B cell (primary cell): ENCODE data around the gene HDAC5. TPM values are rescaled to one million over a fixed set of nuclear protein-coding genes. Genes with fewer than 3 reads are reported as not detected.

Experiments
- ATAC-seq: fragments of 200-7000 bp; cut with Tn5 transposase; one replicate; pipeline ENCODE4 v1.10.0; 2021; ENCODE audit warnings: low read depth, mild to moderate bottlenecking, moderate number of reproducible peaks, moderate library complexity
- CTCF ChIA-PET: fragments of 350-600 bp; sonication (Branson Sonifier 250); formaldehyde crosslinking; loops from one replicate; lab custom pipeline; 2021; ENCODE audit warnings: antibody characterized with exemption, inconsistent platforms; lab: Charles Lee
- POLR2A ChIA-PET: fragments of 350-600 bp; sonication (Branson Sonifier 250); formaldehyde crosslinking; loops from one replicate; lab custom pipeline; 2021; ENCODE audit warnings: antibody characterized with exemption; lab: Charles Lee
- DNase-seq: peaks from one replicate; pipeline ENCODE4 v3.0.0; 2013
- H2AFZ ChIP-seq: 2 replicates; pipeline ENCODE4 v1.6.1; 2012; ENCODE audit warnings: mild to moderate bottlenecking, low read depth, low read length; ENCODE audit not compliant: insufficient read depth, poor library complexity, severe bottlenecking
- H3K27ac ChIP-seq, 2 donors: 1 replicate in 1 of 2; 2 replicates in 1 of 2; pipeline ENCODE4 v1.5.1; 2012 to 2013; ENCODE audit warnings: low read length in 2 of 2, mild to moderate bottlenecking in 2 of 2, moderate library complexity in 1 of 2
- H3K27me3 ChIP-seq, 4 experiments: fragments of 200-600 bp in 1 of 4; sonication (generic) in 1 of 4; replicated peaks in 1 of 4; 1 replicate in 2 of 4; 2 replicates in 2 of 4; pipeline versions ENCODE4 v1.6.1 to v1.7.0; 2013 to 2016; ENCODE audit warnings: low read length in 3 of 4, mild to moderate bottlenecking in 2 of 4, mixed read lengths in 1 of 4, moderate library complexity in 1 of 4; ENCODE audit not compliant: insufficient read depth in 4 of 4, control insufficient read depth in 3 of 4; ENCODE audit errors: control extremely low read depth in 1 of 4
- H3K36me3 ChIP-seq, 2 experiments: replicated peaks in 1 of 2; 1 replicate in 1 of 2; 2 replicates in 1 of 2; pipeline versions ENCODE4 v1.6.1 to v1.7.1; 2013; ENCODE audit warnings: low read length in 1 of 2; ENCODE audit not compliant: insufficient read depth in 2 of 2, control insufficient read depth in 1 of 2; ENCODE audit errors: control extremely low read depth in 1 of 2, extremely low read depth in 1 of 2
- H3K4me1 ChIP-seq, 2 donors: fragments of 200-600 bp in 1 of 2; sonication (generic) in 1 of 2; 1 replicate in 1 of 2; 2 replicates in 1 of 2; pipeline versions ENCODE4 v1.5.1 to v1.6.1; 2013 to 2017; ENCODE audit warnings: low read length in 2 of 2; ENCODE audit not compliant: control insufficient read depth in 2 of 2, insufficient read depth in 2 of 2
- H3K4me2 ChIP-seq: replicated peaks from 2 replicates; pipeline ENCODE3; 2012; ENCODE audit warnings: mild to moderate bottlenecking, low read depth, low read length; ENCODE audit not compliant: poor library complexity, severe bottlenecking
- H3K4me3 ChIP-seq, 5 experiments: fragments of 200-600 bp in 1 of 5; sonication (generic) in 1 of 5; 1 replicate in 3 of 5; 2 replicates in 2 of 5; pipeline versions ENCODE4 v1.5.1 to v1.7.0; 2011 to 2016; ENCODE audit warnings: low read length in 4 of 5, mild to moderate bottlenecking in 4 of 5, low read depth in 2 of 5, control low read depth in 1 of 5, moderate library complexity in 1 of 5; ENCODE audit not compliant: insufficient read depth in 1 of 5; ENCODE audit errors: control extremely low read depth in 1 of 5, extremely low read depth in 1 of 5
- H3K79me2 ChIP-seq: fragments of 200-600 bp; sonication (generic); one replicate; pipeline ENCODE4 v1.6.0; 2016; ENCODE audit warnings: low read length; ENCODE audit not compliant: control insufficient read depth, insufficient read depth
- H3K9ac ChIP-seq: fragments of 200-600 bp; sonication (generic); 2 replicates; pipeline ENCODE4 v1.6.1; 2017; ENCODE audit warnings: mild to moderate bottlenecking, low read length, moderate library complexity
- H3K9me3 ChIP-seq, 3 donors: one replicate each; pipeline versions ENCODE4 v1.6.1 to v1.7.1; 2013; ENCODE audit warnings: low read length in 2 of 3; ENCODE audit not compliant: control insufficient read depth in 2 of 3, insufficient read depth in 1 of 3; ENCODE audit errors: control extremely low read depth in 1 of 3
- H4K20me1 ChIP-seq: 2 replicates; pipeline ENCODE4 v1.6.0; 2012; ENCODE audit warnings: mild to moderate bottlenecking, low read length; ENCODE audit not compliant: insufficient read depth, control insufficient read depth, poor library complexity, severe bottlenecking
- H3K27ac Mint-ChIP-seq: one replicate; pipeline ENCODE4 v1.8.0; 2021; ENCODE audit warnings: mixed read lengths
- H3K27me3 Mint-ChIP-seq: one replicate; pipeline ENCODE4 v1.8.0; 2021; ENCODE audit warnings: mixed read lengths
- H3K4me1 Mint-ChIP-seq: one replicate; pipeline ENCODE4 v1.8.0; 2021; ENCODE audit warnings: mixed read lengths
- H3K4me3 Mint-ChIP-seq: one replicate; pipeline ENCODE4 v1.8.0; 2021; ENCODE audit warnings: mixed read lengths
- H3K9me3 Mint-ChIP-seq: one replicate; pipeline ENCODE4 v1.8.0; 2022; ENCODE audit warnings: mixed read lengths; ENCODE audit not compliant: insufficient read depth
- CTCF ChIP-seq: fragments of 200-600 bp; IDR thresholded peaks from one replicate; pipeline ENCODE4 v1.8.0; 2022; ENCODE audit warnings: antibody characterized with exemption, mild to moderate bottlenecking
- EZH2 ChIP-seq: IDR thresholded peaks from 2 replicates; pipeline ENCODE4 v1.6.1; 2012; ENCODE audit warnings: borderline replicate concordance, low read depth, mild to moderate bottlenecking, moderate library complexity, low read length; ENCODE audit not compliant: insufficient read depth, poor library complexity, severe bottlenecking
- WGBS: methylation state at CpG from one replicate; pipeline ENCODE4 v1.1.5; 2013; ENCODE audit warnings: missing lambda C conversion rate; ENCODE audit not compliant: insufficient coverage; 5-methylcytosine and 5-hydroxymethylcytosine counted together
- intact Hi-C: fragments of 100-400 bp; cut with micrococcal nuclease; formaldehyde crosslinking; loops from one replicate; pipeline ENCODE4 v1.10.0; 2022
- polyA plus RNA-seq: library from polyadenylated mRNA; depleted of rRNA; stranded (reverse); fragments of >200 nt; gene quantifications from 2 replicates; pipeline ENCODE4 v1.2.3, GENCODE V29; 2012
- total RNA-seq, 2 donors: library from RNA; stranded (reverse); fragments of 120-200 nt in 1 of 2; gene quantifications; 1 replicate in 1 of 2; 2 replicates in 1 of 2; pipeline versions ENCODE4 v1.2.3 to v1.2.4, GENCODE V29; 2013 to 2022

HDAC5 gene
- total and polyA plus RNA-seq, 2 donors (not counting 1 experiment from before 2014, with no cell fraction given), result 99.8 to 104 TPM

DNA sequence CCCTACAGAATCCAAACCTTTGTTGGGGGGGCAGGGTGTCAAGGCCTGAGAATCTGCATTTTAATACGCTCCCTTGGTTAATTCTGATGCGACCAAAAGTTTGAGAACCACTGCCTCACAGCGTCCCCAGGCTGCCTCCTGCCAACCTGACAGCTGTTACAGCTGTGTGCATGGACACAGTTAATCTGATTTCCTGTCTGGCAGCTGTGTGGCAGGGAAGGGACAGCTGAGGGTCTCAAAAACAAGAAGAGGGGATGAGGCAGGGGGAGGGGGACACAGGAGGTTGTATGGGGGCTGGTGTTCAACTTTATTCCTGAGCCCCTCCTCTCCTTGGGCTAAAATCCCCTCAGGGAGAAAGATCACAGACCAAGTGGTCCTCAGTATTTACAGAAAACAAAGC is 17.5 kb downstream of the HDAC5 start:
- H3K79me2 ChIP-seq, result peaks cover 58% of the 10 kb centered on the region
- POLR2A ChIA-PET, result no interaction called here

DNA sequence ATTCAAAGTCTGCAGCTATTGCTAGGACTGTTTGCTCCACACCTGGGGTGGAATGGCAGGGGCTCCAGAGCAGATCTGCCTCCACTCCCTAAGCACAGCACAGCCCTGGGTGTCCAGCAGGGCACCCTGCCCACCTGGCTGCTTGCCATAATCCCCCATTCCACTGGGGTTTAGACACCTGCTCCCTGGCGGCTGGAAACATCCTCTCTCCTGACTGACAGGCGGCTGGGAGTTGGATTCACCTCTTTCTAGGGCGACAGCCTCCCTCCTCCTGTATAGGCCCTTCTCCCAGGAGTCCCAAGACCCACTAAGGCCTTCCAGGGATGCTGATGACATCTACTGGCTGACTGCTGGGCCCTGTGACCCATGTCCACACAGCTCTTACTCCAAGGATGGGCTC is 18.0 kb downstream of the HDAC5 start:
- Histone ChIP-seq H3K4me1 (peaks cover 2 to 5% of the 10 kb centered on the region in 2 donors), H3K4me2 (no peak overlapping the region), H4K20me1 (peaks cover 84% of the 10 kb centered on the region), H3K9ac (no peak overlapping the region), H3K9me3 (no peaks in the 10 kb centered on the region), H3K27ac (no peak overlapping the region), H3K79me2 (peaks cover 53% of the 10 kb centered on the region), H2AFZ (no peak overlapping the region), H3K27me3 (no peaks in the 10 kb centered on the region), H3K36me3 (peaks cover 9 to 27% of the 10 kb centered on the region in 2 experiments), H3K4me3 (no peak overlapping the region)
- H3K27me3 Mint-ChIP-seq, result no peaks in the 10 kb centered on the region
- no peak for ATAC-seq
- WGBS, result 76% methylated on average over 3 of the region's 3 CpGs
- intact Hi-C loops, result no loop called here
- TF ChIP-seq EZH2, result no peak
- TF ChIP-seq CTCF, result no peak
- no peak overlapping the region for H3K27ac Mint-ChIP-seq
- no peak overlapping the region for H3K4me3 Mint-ChIP-seq
- peaks cover 11% of the 10 kb centered on the region for H3K4me1 Mint-ChIP-seq
- ChIA-PET CTCF (interaction anchor here (0.7 to 1.0 kb wide), 2 partner anchors 9 to 11 kb away, joined by 3 read pairs; no protein-coding TSS in a partner anchor), POLR2A (no interaction called here)
- no peaks in the 10 kb centered on the region for H3K9me3 Mint-ChIP-seq
- DNase-seq, result no peak

More for the DNA sequence above, 17.5 kb downstream of the HDAC5 start:
- WGBS, result 20% methylated on average over 2 of the region's 3 CpGs
- no peak for TF ChIP-seq CTCF
- no peak for TF ChIP-seq EZH2
- H4K20me1 ChIP-seq, result peaks cover 88% of the 10 kb centered on the region
- DNase-seq (no peak), ATAC-seq (no peak)
- H3K4me2 ChIP-seq, result no peak overlapping the region
- no peaks in the 10 kb centered on the region for H3K27me3 ChIP-seq
- Mint-ChIP-seq H3K4me3 (no peak overlapping the region), H3K27ac (no peak overlapping the region), H3K9me3 (no peaks in the 10 kb centered on the region), H3K27me3 (no peaks in the 10 kb centered on the region), H3K4me1 (peaks cover 13% of the 10 kb centered on the region)
- no peaks in the 10 kb centered on the region for H3K9me3 ChIP-seq
- no peak overlapping the region for H3K4me3 ChIP-seq
- H3K4me1 ChIP-seq, result peaks cover 7 to 10% of the 10 kb centered on the region in 2 donors
- CTCF ChIA-PET, result interaction anchor here (0.7 to 1.0 kb wide), 2 partner anchors 9 to 10 kb away, joined by 3 to 4 read pairs; no protein-coding TSS in a partner anchor
- intact Hi-C loops, result no loop called here
- H2AFZ ChIP-seq, result no peak overlapping the region
- H3K9ac ChIP-seq, result no peak overlapping the region
- H3K27ac ChIP-seq, result no peak overlapping the region
- peaks cover 9 to 27% of the 10 kb centered on the region in 2 experiments for H3K36me3 ChIP-seq
